HG02852 (cell line): Measurements from ENCODE around the gene CHAC1.

ENCODE experiments used
- ATAC-seq: cut with Tn5 transposase; IDR thresholded peaks from one replicate; pipeline ENCODE4 v1.9.1; 2021; ENCODE audit warnings: mild to moderate bottlenecking, moderate library complexity; ENCODE audit not compliant: unreplicated experiment

The CHAC1 gene

DNA sequence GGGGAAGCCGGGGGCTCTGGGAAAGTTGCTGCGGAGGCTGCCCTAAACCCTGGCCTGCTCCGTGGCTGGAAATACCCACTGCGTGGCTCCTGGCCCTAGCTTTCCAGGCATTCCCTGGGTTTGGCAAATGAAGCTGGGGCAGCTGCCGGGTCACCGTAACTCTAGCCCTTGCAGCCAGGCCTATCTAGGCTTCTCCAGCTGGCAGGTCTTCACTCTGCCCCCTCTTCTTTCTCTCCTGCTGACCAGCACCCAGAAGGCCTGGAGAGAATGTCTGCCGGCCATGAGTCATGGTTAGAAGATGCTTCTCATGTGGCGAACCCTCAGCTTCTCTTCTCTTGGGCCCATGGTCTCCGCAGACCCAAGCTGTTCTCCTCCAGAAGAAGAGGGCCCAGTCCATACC, 29.7 kb upstream of the CHAC1 start:
- ATAC-seq: no peak

DNA sequence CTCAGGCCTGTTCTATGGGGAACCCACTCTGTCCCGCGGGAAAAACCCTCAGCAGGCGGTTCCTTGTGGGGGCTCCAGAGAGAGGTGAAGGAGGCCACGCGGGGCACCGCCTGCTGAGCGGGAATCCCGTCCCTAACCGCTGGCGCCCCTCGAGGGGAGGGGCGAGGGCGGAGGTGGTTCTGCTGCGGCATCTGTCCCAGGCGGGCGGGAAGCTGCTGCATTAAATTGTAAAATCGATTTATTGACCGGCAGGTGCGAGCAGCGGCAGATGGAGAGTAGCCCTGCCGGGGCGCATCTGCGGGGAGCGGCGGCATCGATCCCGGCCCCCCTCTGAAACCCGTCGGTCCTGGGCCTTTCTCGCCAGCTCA, 27.8 kb upstream of the CHAC1 start:
- no peak for ATAC-seq

DNA sequence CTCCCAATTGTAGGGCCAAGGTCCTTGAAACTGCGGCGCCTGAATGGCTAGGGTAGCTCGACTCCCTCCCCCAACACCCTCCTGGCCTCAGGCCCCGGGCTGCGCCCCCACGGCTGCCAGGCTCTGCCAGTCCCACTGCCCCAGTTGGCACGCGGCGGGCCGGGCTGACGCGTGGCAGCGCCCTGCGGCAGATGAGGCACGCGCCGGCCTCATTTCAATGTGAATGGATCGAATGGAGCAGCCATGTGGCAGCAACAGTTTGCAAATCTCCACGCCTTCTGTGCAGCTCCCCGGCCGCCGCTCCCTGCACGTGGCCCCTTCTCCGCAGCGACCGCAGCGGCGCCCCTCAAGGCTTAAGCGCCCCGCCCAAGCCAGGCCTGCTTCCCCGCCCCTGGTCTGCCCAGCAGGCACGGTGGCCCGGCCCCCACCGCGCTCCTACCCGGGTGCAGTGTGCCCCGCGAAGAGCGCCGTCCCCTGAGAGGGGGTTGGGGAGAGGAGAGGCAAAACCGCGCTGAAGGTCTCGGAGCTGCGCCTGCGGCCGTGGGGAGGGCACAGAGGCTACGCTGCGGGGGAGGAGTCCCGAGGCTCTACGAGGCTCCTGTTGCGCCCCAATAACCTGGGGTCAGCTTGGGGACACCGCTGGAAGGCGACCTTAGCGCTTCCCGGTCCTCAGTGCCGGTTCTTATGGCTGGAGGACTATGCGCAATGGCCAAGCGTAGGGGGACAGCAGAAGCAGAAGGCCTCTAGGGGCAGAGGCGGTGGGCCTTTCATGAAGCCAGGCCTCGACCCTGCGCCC, 27.2 kb upstream of the CHAC1 start:
- no peak for ATAC-seq

DNA sequence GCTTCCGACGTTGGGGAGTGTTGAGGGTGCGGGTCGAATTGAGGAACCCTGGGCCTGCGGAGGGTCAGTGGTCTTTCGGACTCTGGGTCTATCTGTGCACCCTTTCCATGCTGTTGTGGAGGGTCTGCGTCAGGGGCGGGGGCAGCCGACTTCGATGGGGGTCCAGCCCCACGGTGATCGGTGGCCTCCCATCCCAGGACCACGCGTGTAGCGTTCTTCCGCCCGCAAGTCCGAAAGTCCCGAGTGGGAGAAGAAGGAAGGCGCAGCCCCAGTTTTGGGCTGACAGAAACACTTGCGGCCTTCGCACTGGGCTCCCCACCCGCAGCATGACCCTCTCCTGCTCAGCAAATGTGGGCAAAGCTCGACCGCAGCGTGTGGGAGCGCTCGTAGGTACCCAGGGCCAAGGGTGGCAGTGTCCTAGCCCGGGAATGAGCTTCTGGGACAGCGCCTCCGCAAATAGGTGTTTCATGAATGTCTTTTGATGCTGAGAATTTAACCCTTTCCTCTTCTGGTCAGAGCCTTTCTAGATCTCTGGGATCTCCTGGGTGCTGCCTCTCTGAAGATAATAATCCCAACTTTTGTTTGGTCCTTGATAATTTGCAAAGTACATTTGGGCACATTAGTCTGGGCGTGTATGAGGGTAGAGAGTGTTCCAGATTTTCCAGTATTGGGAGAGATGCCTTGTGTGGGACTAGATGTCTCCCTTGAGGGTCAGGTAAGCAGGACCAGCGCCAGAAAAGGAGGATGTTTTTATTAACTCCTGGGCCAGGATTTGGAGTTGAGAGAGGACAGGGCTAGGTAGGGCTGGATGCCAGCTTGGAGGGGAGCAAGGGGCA, 26.4 kb upstream of the CHAC1 start:
- no peak for ATAC-seq

DNA sequence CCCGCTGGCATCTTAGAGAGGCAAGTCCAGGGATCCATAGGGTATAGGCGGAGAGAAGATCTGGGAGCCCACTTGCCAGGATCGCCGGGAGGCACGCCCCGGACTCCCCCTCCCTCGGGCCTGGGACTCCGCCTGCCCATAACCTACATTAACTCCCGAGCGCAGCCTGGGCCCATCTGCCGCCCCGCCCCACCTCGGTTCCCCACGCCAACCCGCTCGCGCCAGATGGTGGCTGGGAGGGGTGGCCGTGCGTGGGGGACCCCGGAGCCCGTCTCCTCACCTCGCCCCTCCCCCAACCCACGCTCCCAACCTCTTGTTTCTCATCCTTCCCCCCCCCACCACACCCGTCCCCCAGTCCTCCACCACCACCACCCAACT, 25.8 kb upstream of the CHAC1 start:
- no peak for ATAC-seq

DNA sequence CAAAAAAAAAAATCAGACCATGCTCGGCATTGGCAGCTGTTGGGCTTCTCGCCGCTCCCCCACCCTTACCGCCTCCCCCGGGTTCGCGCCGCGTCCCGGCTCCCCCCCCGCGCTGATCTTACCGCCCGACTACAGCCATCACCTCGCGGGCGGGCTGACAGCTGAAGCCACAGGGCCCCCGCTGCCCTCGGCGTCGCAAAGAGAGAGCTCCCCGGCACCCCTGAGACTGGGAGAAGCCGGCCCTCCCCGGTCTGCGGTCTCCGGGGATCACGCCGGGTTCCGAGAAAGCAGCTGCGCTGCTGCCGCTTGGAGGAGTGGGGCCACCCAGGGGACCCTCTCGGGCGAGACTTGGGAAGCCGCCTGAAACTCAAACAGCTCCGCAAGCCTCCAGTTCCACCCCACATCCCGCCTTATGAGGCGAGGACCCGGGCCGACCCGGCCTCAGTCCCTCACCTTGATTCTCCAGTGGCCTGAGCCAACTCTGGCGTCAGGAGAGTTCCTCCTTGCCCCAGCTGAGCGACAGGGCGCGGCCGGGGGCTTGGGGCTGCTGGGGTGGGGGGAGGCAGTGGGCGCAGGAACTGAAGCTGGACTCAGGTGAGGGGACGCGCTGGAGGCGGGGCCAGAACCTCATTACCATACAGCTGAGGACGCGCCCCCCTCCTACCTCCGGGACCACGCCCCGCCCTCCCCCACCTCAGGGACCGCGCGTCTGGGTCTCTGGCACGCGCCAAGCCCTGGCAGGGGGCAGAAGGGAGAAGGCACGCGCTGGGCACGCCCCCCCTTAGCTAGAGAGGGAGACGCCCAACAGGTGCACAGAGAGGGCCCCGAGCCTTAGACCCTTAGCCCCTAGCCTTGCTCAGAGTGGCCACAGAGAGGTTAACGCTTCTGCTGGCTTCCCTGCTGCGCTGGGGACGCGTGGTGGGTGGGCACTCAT, 25.1 kb upstream of the CHAC1 start:
- no peak for ATAC-seq

DNA sequence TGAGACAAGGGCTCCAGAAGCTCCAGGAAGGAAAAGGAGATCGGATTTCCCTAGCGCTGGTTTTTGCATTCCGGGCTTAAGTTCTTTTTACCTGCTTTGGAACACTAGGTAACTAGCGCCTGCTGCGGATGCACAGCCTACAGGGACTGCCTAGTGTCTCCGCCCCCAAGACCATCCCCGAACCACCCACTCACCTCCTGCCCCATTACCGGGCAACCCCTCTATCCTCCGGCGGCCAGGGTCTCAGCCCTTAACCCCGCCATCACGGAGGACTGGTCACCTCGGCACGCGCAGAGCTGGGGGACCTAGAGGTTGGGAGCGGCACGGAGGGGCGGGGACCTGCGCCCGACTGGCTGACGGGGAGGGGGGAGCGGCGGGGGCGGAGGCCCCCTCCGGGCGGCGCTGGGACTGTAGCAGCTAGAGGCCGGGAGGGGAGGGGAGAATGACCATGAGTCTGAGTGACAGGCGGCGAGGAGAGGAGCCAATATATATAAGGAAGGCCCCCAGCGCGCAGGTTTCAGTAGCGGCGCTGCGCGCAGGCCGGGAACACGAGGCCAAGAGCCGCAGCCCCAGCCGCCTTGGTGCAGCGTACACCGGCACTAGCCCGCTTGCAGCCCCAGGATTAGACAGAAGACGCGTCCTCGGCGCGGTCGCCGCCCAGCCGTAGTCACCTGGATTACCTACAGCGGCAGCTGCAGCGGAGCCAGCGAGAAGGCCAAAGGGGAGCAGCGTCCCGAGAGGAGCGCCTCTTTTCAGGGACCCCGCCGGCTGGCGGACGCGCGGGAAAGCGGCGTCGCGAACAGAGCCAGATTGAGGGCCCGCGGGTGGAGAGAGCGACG, 24.2 kb upstream of the CHAC1 start, which contains the start of gene DLL4:
DLL4 (plus strand) TSS at position 520 of the 839 bp plus-strand sequence. CDS start 329 bp downstream, outside the sequence.
- no peak for ATAC-seq

DNA sequence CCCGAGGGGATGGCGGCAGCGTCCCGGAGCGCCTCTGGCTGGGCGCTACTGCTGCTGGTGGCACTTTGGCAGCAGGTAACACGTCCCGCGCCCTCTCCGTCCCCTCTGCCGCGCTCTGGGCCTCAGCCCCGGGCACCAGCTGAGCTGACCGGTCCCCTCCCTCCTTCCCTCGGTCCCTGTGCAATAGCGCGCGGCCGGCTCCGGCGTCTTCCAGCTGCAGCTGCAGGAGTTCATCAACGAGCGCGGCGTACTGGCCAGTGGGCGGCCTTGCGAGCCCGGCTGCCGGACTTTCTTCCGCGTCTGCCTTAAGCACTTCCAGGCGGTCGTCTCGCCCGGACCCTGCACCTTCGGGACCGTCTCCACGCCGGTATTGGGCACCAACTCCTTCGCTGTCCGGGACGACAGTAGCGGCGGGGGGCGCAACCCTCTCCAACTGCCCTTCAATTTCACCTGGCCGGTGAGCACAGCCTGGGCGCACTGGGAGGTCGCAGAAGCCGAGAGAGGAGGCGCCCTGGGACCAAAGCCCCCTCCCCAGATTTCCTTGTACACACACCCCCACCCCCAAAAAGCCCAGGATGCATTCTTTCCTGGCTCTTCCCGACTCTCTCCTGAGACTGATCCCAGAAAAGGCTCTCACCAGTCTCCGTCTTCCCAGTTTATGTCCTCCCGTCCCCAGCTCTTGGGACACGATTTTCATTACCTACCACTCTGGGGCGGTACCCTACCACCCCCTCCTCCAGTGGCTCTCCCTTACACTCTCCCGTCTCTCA, 23.4 kb upstream of the CHAC1 start:
- ATAC-seq: no peak

DNA sequence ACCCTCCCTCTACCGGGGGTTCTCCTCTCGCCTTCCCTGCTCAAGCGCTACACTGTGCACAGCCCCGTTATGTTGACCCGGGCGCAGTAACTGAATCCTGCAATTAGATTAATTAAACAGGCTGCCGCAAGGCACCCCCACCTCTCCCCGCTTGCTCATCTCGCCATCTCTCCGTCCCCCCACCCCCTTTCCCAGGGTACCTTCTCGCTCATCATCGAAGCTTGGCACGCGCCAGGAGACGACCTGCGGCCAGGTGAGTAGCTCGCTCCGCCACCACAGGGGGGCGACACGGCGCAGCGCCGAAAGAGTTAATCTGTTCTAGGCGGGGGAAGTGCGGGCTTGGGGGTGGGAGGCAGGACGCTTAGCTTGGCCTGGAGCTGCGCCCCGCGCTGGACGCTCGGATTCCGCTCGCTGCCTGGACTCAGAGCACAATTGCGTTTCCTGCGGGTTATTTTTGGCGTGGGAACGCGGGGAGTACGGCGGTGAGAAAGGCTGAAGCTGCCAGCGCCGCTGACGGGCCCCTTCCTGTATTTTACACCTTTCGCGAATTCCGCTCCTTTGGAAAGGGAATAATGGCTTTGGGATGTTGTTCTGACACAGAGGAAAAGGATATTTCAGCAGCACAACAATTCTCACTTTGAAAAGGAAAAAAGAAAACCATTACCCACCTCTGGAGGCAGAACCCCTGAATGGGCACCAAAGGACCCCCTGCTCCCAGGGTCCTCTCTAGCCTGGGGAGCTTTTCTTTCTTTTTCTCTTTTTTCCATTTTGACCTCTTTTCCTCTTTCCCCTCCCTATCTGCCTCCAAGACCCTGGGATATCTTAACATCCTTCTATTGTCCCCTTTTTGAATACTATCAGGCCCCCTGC, 22.6 kb upstream of the CHAC1 start:
- no peak for ATAC-seq

DNA sequence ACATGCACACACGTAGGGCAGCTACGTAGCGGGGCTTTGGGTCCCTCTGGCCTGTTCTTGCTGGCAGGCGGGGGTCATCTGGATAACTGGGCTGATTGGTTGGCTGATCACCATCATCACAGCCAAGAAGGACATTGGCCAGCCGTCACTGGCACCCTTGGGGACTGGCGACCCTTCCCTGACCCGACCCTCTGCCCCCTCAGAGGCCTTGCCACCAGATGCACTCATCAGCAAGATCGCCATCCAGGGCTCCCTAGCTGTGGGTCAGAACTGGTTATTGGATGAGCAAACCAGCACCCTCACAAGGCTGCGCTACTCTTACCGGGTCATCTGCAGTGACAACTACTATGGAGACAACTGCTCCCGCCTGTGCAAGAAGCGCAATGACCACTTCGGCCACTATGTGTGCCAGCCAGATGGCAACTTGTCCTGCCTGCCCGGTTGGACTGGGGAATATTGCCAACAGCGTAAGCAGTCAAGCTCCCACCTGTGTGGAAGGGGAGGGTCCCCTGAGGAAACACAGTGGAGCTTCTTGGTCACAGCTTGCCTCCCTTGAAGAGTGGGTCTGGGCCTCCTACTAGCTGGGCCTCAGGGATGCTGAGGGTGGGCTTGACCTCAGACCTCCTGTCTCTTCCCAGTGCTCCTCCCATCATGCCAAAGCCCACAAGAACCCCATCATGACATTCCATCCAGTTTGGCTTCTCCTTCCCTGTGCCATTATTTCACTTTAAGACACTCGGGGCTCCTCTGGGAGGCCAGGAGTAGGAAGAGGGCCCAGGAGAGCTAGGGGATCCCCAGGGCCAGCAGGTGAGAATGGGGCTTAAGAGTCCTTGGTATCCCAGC, 21.8 kb upstream of the CHAC1 start:
- no peak for ATAC-seq

DNA sequence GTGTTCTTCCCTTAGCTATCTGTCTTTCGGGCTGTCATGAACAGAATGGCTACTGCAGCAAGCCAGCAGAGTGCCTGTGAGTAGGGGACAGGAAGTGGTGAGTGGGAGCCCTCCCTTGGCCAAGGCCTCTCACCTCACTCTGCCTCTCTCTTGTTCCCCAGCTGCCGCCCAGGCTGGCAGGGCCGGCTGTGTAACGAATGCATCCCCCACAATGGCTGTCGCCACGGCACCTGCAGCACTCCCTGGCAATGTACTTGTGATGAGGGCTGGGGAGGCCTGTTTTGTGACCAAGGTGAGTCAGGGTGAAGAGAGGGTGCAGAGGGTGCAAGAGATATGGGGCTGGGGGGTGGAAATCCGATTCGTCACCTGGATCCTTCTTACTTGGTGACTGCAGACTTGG, 21.1 kb upstream of the CHAC1 start:
- no peak for ATAC-seq

DNA sequence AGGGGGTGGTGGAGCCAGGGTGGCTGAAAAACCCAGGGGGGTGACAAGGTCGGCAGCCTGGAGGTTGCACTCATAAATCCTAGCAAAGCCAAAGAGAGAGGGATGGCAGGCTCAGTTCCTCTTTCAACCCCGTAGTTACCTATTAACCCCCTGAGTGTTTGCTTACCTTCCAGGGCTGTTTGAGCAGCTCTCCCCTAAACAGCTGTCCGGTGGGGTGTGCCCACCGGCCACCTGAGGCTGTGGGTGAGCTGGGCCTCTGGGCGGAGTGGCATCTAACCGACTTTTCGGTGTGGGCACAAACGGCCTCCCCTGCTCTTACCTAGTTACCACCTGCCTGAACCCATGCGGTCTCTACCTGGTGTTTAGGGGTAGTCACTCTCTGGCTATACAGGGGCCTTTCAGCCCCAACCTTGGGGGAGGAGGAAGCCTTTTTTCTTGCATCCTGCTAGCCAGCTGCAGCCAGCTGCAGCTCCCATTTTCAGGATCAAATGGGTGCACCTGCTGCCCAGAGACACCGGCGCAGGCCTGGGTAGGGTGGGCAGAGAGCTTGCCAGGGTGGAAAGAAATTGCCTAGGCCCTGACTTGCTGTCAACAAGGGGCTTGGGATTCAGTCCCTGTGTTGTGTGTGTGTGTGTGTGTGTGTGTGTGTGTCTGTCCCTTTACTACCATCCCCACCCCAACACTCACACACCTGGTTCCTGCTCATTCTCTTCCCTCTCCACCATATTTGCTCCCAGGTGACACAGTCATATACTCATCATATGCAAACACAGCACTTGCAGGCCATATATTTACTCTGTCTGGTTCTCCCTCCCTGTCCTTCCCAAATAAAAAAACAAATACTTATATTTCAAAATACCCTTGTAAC, 20.4 kb upstream of the CHAC1 start:
- ATAC-seq: no peak

DNA sequence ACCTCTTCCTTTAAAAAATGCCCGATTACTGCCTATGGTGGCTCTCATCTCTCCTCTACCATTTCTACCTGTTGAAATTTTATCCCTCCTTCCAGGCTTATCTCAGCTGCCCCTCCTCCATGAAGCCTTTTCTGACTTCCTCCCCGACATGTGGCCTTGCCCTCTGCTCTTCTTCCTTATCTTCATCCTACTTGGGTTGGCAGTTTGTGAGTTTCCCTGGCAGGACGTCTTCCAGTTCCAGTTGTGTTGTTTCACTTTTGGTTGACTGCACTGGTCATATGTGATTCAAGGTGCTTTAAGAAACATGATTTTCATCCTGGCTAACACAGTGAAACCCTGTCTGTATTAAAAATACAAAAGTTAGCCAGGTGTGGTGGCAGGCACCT, 19.8 kb upstream of the CHAC1 start:
- no peak for ATAC-seq

DNA sequence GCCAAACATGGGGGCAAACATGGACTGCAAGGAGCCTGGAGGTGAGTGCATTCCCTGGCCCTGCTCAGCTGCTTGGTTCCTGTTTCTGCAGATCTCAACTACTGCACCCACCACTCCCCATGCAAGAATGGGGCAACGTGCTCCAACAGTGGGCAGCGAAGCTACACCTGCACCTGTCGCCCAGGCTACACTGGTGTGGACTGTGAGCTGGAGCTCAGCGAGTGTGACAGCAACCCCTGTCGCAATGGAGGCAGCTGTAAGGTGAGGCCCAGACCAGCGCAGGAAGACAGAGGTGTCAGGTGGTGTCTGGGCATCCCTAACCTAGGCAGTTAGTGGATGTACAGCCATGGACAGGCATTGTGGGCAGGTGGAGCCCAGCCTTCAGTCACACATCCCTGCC, 18.8 kb upstream of the CHAC1 start:
- ATAC-seq: no peak

DNA sequence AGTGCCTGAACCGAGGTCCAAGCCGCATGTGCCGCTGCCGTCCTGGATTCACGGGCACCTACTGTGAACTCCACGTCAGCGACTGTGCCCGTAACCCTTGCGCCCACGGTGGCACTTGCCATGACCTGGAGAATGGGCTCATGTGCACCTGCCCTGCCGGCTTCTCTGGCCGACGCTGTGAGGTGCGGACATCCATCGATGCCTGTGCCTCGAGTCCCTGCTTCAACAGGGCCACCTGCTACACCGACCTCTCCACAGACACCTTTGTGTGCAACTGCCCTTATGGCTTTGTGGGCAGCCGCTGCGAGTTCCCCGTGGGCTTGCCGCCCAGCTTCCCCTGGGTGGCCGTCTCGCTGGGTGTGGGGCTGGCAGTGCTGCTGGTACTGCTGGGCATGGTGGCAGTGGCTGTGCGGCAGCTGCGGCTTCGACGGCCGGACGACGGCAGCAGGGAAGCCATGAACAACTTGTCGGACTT, 17.0 kb upstream of the CHAC1 start:
- no peak for ATAC-seq
